MCF 10A (cell line): Measurements from ENCODE around the gene MAPT. TPM values are rescaled to one million over a fixed set of nuclear protein-coding genes. Genes with fewer than 3 reads are reported as not detected.

ENCODE experiments used
- BruUV-seq: library from RNA; stranded (reverse); fragments of 400-500 nt; replicated peaks from 2 replicates; lab custom pipeline; 2021; lab: Mats Ljungman, UMichigan
- CTCF ChIA-PET: fragments of 300-600 bp; sonication (Branson Sonifier 250); formaldehyde crosslinking; extraction: SDS; loops from one replicate; lab custom pipeline; 2021; ENCODE audit warnings: antibody characterized with exemption, inconsistent platforms; lab: Yijun Ruan, JAX
- POLR2A ChIA-PET: fragments of 300-600, 350-650 bp; sonication (Branson Sonifier 250); formaldehyde crosslinking; extraction: SDS; loops from one replicate; lab custom pipeline; 2020; ENCODE audit warnings: antibody characterized with exemption, inconsistent platforms; lab: Yijun Ruan, JAX
- DNase-seq: peaks from one replicate; pipeline ENCODE4 v3.0.0-alpha.2; 2018; ENCODE audit not compliant: unreplicated experiment
- H3K27ac Mint-ChIP-seq: one replicate; pipeline ENCODE4 v1.8.0; 2022; ENCODE audit warnings: mild to moderate bottlenecking, low read depth, mixed read lengths; ENCODE audit not compliant: unreplicated experiment
- H3K27me3 Mint-ChIP-seq: one replicate; pipeline ENCODE4 v1.8.0; 2022; ENCODE audit warnings: mixed read lengths; ENCODE audit not compliant: insufficient read depth, unreplicated experiment
- H3K36me3 Mint-ChIP-seq: one replicate; pipeline ENCODE4 v1.8.0; 2022; ENCODE audit warnings: mild to moderate bottlenecking, moderate library complexity, mixed read lengths; ENCODE audit not compliant: insufficient read depth, unreplicated experiment
- H3K4me1 Mint-ChIP-seq: one replicate; pipeline ENCODE4 v1.8.0; 2022; ENCODE audit warnings: mixed read lengths; ENCODE audit not compliant: insufficient read depth, unreplicated experiment
- H3K4me3 Mint-ChIP-seq: one replicate; pipeline ENCODE4 v1.8.0; 2022; ENCODE audit warnings: mild to moderate bottlenecking, moderate library complexity, mixed read lengths; ENCODE audit not compliant: unreplicated experiment
- H3K9me3 Mint-ChIP-seq: one replicate; pipeline ENCODE4 v1.8.0; 2022; ENCODE audit warnings: mixed read lengths; ENCODE audit not compliant: unreplicated experiment
- intact Hi-C: fragments of 100-400 bp; cut with micrococcal nuclease; formaldehyde crosslinking; loops from 2 replicates; pipeline ENCODE4 v1.14.1; 2022
- total RNA-seq: library from RNA; stranded (reverse); gene quantifications from 2 replicates; pipeline ENCODE4 v1.2.3, GENCODE V29; 2022
- TF ChIP-seq, protein P1 (sequence below): fragments of 200-600 bp; IDR thresholded peaks from one replicate; pipeline ENCODE4 v1.8.0; 2022; ENCODE audit warnings: antibody characterized with exemption, mild to moderate bottlenecking; ENCODE audit not compliant: unreplicated experiment

Gene MAPT
- total RNA-seq, 1 experiment from 2014 or later = 0.42 TPM

DNA sequence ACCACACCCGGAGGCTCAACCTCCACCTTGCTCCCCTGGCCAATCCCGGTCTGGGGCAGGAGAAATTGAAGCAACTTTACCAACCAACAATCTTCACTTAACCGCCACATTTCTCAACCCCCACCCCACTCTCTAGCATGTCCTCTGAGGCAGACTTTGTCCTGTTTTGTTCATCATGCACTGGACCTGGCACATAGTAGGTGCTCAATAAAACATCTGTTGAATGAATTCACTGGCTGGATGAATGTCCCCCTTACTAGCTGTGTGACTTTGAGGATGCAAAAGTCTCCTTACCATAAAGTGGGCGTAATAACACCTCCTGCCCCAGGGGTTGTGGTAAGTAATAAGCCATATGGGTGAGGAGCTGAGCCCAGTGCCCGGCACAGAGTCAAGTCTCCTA, 43.9 kb upstream of the MAPT start:
- TF ChIP-seq, protein P1, sequence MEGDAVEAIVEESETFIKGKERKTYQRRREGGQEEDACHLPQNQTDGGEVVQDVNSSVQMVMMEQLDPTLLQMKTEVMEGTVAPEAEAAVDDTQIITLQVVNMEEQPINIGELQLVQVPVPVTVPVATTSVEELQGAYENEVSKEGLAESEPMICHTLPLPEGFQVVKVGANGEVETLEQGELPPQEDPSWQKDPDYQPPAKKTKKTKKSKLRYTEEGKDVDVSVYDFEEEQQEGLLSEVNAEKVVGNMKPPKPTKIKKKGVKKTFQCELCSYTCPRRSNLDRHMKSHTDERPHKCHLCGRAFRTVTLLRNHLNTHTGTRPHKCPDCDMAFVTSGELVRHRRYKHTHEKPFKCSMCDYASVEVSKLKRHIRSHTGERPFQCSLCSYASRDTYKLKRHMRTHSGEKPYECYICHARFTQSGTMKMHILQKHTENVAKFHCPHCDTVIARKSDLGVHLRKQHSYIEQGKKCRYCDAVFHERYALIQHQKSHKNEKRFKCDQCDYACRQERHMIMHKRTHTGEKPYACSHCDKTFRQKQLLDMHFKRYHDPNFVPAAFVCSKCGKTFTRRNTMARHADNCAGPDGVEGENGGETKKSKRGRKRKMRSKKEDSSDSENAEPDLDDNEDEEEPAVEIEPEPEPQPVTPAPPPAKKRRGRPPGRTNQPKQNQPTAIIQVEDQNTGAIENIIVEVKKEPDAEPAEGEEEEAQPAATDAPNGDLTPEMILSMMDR = no peak
- ChIA-PET POLR2A (no interaction called here), CTCF (interaction anchor here (0.7 to 5.2 kb wide), 3 partner anchors 19 to 210 kb away, joined by 4 to 44 read pairs (median 18); no protein-coding TSS in a partner anchor)
- Mint-ChIP-seq H3K9me3 (no peaks in the 10 kb centered on the region), H3K4me1 (no peaks in the 10 kb centered on the region), H3K36me3 (peaks cover 6% of the 10 kb centered on the region), H3K27ac (no peak overlapping the region), H3K27me3 (peaks cover 30% of the 10 kb centered on the region), H3K4me3 (no peak overlapping the region)
- intact Hi-C loops = loop anchor here (5.0 kb wide), 2 partner anchors 423 to 713 kb away; partner anchors contain the start of gene ACBD4
- no TSS peak for BruUV-seq
- DNase-seq = no peak

DNA sequence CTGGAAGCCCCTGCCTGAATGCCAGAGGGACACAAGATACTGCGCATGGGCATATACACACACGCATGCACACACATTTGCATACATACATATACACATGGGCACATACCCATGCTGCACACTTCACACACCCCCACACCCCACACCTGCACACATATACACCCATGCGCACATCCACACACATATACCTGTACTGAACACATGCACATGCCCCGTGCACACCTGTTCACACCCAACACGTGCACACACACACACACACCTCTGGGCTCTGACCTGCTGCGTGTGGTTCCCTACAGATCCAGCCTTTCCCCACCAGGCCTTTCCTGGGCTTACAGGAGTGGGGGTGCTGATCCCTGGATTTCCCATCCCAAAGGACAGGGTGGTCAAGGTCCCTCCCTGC, 43.3 kb upstream of the MAPT start:
- no peaks in the 10 kb centered on the region for H3K9me3 Mint-ChIP-seq
- H3K36me3 Mint-ChIP-seq = peaks cover 6% of the 10 kb centered on the region
- no peak overlapping the region for H3K4me3 Mint-ChIP-seq
- peaks cover 30% of the 10 kb centered on the region for H3K27me3 Mint-ChIP-seq
- no TSS peak for BruUV-seq
- no peaks in the 10 kb centered on the region for H3K4me1 Mint-ChIP-seq
- ChIA-PET POLR2A (interaction anchor here (0.8 to 1.1 kb wide), 2 partner anchors 211 to 457 kb away, joined by 3 read pairs; no protein-coding TSS in a partner anchor), CTCF (interaction anchor here (1.0 to 5.2 kb wide), 7 partner anchors 10 to 459 kb away, joined by 3 to 44 read pairs (median 6); no protein-coding TSS in a partner anchor)
- DNase-seq = no peak
- intact Hi-C loops = loop anchor here (5.0 kb wide), 2 partner anchors 424 to 714 kb away; partner anchors contain the start of gene ACBD4
- TF ChIP-seq, protein P1 = no peak
- H3K27ac Mint-ChIP-seq = no peak overlapping the region

DNA sequence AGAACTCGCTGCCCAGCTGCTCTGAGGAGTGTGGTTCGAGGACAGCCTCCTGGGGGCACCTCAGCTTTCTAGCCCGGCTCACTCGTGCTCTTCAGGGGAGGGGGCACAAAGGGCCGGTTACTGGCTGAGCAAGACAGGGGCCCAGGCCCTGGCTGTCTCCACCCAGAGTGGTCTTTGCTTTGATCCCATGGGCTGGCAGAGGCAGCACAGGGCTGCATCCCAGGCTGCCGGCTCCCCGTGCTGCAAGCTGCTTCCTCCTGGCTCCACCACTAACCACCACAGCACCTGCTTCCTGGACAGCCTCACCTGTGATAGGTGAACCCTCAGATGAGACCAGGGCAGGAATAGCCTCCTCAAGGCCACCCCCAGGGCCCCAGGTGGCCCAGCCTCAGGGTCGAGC, 42.9 kb upstream of the MAPT start:
- ChIA-PET POLR2A (interaction anchor here (0.8 to 1.1 kb wide), 2 partner anchors 211 to 458 kb away, joined by 3 read pairs; no protein-coding TSS in a partner anchor), CTCF (interaction anchor here (0.9 to 5.2 kb wide), 19 partner anchors 9 to 716 kb away, joined by 3 to 44 read pairs (median 5); partner anchors contain the start of genes ACBD4 and FMNL1)
- DNase-seq = no peak
- BruUV-seq = no TSS peak
- Mint-ChIP-seq H3K4me3 (no peak overlapping the region), H3K4me1 (no peaks in the 10 kb centered on the region), H3K27me3 (peaks cover 30% of the 10 kb centered on the region), H3K36me3 (peaks cover 6% of the 10 kb centered on the region), H3K27ac (no peak overlapping the region), H3K9me3 (no peaks in the 10 kb centered on the region)
- TF ChIP-seq, protein P1 = no peak
- intact Hi-C loops = loop anchor here (5.0 kb wide), 2 partner anchors 424 to 714 kb away; partner anchors contain the start of gene ACBD4

DNA sequence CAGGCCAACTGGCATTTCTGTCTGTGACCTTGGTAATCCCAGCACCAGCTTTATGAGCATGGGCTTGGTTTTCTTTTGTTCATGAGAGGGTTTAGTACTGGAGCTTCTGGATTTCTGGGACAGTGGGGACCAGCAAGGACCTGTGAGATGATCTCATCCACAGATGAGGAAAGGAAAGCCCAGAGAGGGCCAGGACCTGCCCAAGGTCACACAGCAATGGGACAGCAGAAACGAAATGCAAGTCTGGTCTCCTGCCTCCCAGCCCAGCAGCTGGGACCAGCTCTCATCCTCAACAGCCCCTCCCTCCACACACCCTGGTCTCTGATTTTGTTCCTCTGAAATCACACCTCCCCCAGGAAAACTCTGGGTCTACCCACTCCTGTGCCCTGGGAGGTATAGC, 42.5 kb upstream of the MAPT start:
- H3K9me3 Mint-ChIP-seq = no peaks in the 10 kb centered on the region
- ChIA-PET POLR2A (interaction anchor here (0.8 to 1.1 kb wide), 2 partner anchors 212 to 458 kb away, joined by 3 read pairs; no protein-coding TSS in a partner anchor), CTCF (interaction anchor here (0.7 to 5.2 kb wide), 26 partner anchors 9 to 717 kb away, joined by 3 to 44 read pairs (median 5); partner anchors contain the start of genes ACBD4 and FMNL1)
- no peaks in the 10 kb centered on the region for H3K4me1 Mint-ChIP-seq
- no peak for DNase-seq
- TF ChIP-seq, protein P1 = no peak
- no peak overlapping the region for H3K27ac Mint-ChIP-seq
- BruUV-seq = no TSS peak
- intact Hi-C loops = loop anchor here (1.0 to 5.0 kb wide), 4 partner anchors 212 to 715 kb away; partner anchors contain the start of gene ACBD4
- H3K36me3 Mint-ChIP-seq = peaks cover 6% of the 10 kb centered on the region
- no peak overlapping the region for H3K4me3 Mint-ChIP-seq
- H3K27me3 Mint-ChIP-seq = peaks cover 30% of the 10 kb centered on the region
